GM19438 (cell line): ENCODE data around the gene NCOR2.
"Not testable (repeated sequence)": the region's sequence is repeated elsewhere in the genome, so short reads cannot be mapped to it uniquely, and the experiment has no call there.

Experiments used
- ATAC-seq: cut with Tn5 transposase; IDR thresholded peaks from one replicate; pipeline ENCODE4 v1.9.1; 2021; ENCODE audit warnings: low read depth; ENCODE audit not compliant: unreplicated experiment

Gene NCOR2

GRCh38 chr12:124603100-124603541 lies 35.7 kb upstream of the NCOR2 start:
- no peak for ATAC-seq

DNA sequence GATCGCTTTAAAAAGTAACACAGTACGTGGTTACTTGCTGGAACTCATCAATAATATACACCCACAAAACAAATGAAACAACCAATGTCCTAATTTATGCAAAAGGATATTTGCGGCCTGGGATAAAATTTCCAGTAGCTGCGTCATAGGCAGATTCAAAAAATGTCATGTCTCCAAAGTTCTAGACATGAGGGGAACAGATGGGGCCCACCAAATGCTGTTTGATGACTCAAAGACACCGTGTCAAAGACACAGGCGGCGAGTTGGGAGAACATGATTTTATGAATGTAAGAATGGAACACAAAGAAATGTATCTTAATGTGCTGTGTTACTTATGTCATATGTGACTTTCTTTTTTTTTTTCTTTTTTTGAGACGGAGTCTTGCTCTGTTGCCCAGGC lies 34.3 kb upstream of the NCOR2 start:
- ATAC-seq: no peak

- ATAC-seq: no peak
Measured at GRCh38 chr12:124599074-124599999, 31.9 kb upstream of the NCOR2 start.

GRCh38 chr12:124597041-124597440 lies 29.6 kb upstream of the NCOR2 start:
- ATAC-seq: no peak

DNA sequence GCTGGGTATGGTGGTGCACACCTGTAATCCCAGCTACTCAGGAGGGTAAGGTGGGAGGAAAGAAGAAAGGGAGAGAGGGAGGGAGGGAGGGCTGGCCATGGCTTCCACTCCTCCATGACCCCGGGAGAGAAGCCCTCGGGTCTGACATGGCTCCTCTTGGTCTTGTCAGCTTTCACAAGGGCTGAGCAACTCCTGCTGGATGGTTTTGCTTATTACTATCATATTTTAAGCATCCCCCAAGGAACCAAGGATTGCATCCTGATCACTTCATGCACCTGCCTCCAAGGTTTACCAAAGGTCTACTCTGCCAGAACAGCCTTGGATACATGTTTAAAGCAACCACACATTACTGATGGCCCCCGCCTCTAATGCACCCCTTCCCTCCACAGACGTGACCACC lies 28.0 kb upstream of the NCOR2 start:
- no peak for ATAC-seq

DNA sequence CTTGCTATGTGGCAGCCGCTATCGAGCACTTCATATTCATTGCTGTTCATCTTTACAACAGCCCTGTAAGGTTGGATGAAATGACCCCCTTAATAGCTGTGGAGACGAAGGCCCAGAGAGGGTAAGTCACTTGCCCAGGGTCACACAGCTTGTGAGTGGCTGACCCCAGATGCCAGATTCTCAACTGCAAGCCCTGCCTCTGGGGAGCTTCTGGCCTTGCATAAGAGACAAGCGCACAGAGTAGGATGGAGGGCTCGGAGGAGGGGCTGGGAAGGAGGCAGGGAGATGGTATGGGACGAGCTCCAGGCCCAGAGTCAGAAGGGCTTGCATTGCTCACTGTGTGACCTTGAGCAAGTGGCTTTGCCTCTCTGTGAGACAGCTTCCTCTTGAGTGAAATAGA lies 27.4 kb upstream of the NCOR2 start:
- no peak for ATAC-seq

DNA sequence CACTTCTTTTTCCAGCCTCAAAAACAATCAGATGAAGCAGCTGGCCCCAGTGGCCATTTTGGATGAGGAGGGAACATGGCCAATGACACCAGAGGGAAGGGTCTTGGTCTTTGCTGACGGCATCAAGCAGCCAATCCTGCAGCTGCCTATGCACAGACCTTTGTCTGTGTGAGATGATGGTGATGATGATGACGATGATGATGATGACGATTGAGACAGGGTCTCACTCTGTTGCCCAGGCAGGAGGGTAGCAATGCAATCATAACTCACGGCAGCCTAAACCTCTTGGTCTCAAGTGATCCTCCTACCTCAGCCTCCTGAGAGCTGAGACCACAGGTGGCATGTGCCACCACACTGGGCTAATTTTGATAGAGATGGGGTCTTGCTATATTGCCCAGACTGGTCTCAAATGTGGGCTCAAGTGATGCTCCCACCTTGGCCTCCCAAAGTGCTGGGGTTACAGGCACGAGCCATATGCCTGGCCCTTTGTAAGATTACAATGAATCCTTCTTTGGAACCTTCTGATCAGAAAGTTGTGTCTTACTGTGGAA lies 26.5 kb upstream of the NCOR2 start:
- ATAC-seq: no peak

GRCh38 chr12:124593176-124593575 lies 25.8 kb upstream of the NCOR2 start:
- no peak for ATAC-seq

DNA sequence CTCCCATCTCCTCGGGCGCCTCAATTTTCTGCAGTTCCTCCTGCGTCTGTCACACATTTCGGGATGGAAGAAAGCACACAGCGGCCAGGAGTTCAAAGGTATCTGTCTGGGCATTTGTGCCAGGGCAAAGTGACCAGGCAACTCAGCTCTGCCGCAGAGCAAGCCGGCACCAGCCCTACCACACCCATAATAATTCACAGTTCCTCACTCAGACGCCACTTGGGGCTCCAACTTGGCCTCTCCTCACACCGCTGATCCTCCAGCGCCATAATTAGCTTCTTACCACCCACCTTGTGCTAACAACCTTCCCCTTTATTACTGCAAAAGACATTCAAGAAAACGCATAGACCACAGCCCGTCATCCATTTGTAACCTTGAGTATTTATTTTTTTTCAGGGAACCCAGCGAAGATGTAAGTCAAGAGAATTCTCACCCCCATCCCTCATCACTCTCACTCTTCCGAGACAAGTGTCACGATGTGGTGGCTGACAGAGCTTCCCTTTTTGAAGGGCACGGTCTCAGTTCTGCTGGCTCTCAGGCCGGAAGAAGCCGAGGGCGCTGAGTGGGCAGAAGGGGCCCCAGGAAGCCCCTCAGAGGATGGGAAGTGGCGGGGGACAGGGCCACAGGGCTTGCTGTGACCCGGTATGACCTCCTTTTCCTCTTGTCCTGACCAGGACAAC lies 25.2 kb upstream of the NCOR2 start:
- ATAC-seq: no peak

- ATAC-seq: no peak
Measured at GRCh38 chr12:124592050-124592449, 24.6 kb upstream of the NCOR2 start.

GRCh38 chr12:124590447-124590846 lies 23.0 kb upstream of the NCOR2 start:
- no peak for ATAC-seq

DNA sequence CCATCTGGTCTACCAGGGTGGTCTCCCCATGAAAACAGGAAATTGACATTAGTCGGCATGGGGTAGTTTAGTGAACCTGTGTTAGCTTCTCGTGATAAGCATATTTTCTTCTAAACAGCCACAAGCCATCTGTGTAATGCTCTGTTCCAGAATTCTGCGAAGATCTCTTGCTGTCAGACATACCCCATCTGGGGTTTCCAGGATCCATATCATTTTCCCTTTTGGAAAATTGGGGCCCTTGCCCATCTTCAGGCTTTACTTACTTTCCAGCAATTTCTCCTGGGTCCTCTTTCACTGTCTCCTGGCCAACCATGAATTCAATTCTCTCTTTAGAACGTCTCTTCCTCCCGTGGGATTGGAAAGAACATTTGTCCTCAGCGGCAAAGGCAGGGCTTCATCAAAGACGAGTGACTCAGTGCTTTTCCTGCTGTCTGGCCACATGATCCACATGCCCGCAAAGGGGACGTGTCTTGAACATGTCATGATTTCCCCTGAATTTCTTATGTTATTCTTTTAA lies 21.4 kb upstream of the NCOR2 start:
- no peak for ATAC-seq

GRCh38 chr12:124588018-124588634 lies 20.7 kb upstream of the NCOR2 start:
- no peak for ATAC-seq

GRCh38 chr12:124586756-124587155 lies 19.3 kb upstream of the NCOR2 start:
- no peak for ATAC-seq

GRCh38 chr12:124584494-124584893 lies 17.1 kb upstream of the NCOR2 start:
- not testable (repeated sequence) for ATAC-seq

- ATAC-seq: no peak
Measured at GRCh38 chr12:124583854-124584253, 16.4 kb upstream of the NCOR2 start.

- no peak for ATAC-seq
Measured at GRCh38 chr12:124582108-124582424, 14.7 kb upstream of the NCOR2 start.

DNA sequence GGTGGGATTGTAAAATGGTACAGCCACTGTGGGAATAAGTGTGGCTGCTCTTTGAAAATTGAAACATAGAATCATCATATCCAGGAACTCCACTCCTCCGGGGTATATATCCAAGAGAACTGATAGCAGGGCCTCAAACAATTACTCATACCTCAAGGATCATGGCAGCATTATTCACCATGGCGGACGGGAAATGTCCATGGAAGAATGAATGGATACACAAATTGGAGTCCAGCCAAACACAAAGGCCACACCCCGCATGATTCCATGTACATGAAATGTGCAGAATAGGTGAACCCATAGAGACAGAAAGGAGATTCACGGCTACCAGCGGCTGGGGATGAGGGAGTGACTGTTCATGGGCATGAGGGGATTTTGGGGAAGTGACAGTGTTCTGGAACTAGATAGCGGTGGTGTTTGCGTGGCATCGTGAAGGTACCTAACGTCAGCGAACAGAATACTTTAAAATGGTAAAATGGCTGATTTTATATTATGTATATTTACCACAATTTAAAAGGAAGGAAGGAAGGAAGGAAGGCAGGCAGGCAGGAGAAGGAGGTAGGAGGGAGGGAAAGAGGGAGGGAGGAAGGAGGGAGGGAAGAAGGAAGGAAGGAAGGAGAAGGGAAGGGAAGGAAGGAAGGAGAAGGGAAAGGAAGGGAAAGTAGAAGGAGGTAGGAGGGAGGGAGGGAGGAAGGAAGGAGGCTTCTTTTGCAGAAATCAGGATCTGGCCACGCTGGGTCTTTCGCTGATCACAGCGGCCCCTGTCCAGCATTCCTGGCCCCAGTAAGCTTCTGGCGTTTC lies 14.1 kb upstream of the NCOR2 start:
- no peak for ATAC-seq

- ATAC-seq: no peak
Measured at GRCh38 chr12:124579921-124580517, 12.6 kb upstream of the NCOR2 start.

DNA sequence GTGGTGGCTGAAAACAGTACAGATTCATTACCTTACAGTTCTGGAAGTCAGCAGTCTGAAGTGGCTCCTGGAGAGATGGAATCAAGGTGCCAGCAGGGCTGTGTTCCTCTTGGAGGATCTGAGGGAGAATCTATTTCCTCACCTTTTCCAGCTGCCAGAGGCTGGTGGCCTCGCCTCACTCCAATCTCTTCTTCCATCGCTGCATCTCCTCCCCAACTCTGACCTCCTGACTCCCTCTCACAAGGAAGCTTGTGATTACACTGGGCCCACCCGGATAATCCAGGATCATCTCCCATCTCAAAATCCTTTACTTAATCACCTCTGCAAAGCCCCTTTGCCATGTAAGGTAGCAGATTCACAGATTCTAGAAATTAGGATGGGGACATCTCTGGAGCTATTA lies 11.4 kb upstream of the NCOR2 start:
- ATAC-seq: no peak
